ENCODE data around the gene HLA-DRB1. TPM values are rescaled to one million over a fixed set of nuclear protein-coding genes. Genes with fewer than 3 reads are reported as not detected.
"Not testable (repeated sequence)": the region's sequence is repeated elsewhere in the genome, so short reads cannot be mapped to it uniquely, and the experiment has no call there.

HLA-DRB1 gene
- total RNA-seq, 1 experiment from 2014 or later: not detected

DNA sequence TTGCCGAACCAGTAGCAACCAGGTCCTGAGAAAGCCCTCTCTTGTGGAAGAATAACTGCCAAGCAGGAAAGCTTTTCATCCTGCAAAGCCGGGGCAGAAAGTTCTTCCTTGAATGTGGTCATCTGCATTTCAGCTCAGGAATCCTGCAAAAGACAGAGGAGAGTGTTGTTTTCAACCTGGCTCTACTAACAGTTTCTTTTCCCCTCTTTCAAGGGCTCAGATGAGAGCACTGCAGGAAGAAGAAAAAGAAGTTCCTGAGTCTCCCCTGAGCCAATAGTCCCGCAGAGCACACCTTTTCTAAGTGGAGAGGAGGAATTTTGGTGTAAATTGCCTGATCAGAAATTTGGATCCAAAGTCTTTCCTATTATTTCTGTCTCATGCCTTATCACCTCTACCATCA, 10.7 kb downstream of the HLA-DRB1 start:
- Mint-ChIP-seq H3K27me3 (ENCODE audit: insufficient read depth, unreplicated experiment) (peaks cover 38% of the 10 kb centered on the region), H3K36me3 (ENCODE audit: insufficient read depth, unreplicated experiment) (no peaks in the 10 kb centered on the region), H3K4me3 (ENCODE audit: unreplicated experiment) (no peak overlapping the region), H3K27ac (ENCODE audit: low read depth, unreplicated experiment) (no peak overlapping the region), H3K4me1 (ENCODE audit: insufficient read depth, unreplicated experiment) (no peaks in the 10 kb centered on the region), H3K9me3 (ENCODE audit: unreplicated experiment) (no peaks in the 10 kb centered on the region)
- BruUV-seq (replicated peaks): no TSS peak
- intact Hi-C loops (cut with micrococcal nuclease): no loop called here
- DNase-seq (ENCODE audit: unreplicated experiment): no peak
- TF ChIP-seq, protein P1, sequence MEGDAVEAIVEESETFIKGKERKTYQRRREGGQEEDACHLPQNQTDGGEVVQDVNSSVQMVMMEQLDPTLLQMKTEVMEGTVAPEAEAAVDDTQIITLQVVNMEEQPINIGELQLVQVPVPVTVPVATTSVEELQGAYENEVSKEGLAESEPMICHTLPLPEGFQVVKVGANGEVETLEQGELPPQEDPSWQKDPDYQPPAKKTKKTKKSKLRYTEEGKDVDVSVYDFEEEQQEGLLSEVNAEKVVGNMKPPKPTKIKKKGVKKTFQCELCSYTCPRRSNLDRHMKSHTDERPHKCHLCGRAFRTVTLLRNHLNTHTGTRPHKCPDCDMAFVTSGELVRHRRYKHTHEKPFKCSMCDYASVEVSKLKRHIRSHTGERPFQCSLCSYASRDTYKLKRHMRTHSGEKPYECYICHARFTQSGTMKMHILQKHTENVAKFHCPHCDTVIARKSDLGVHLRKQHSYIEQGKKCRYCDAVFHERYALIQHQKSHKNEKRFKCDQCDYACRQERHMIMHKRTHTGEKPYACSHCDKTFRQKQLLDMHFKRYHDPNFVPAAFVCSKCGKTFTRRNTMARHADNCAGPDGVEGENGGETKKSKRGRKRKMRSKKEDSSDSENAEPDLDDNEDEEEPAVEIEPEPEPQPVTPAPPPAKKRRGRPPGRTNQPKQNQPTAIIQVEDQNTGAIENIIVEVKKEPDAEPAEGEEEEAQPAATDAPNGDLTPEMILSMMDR (IDR thresholded peaks at IDR 0.05; ENCODE audit: unreplicated experiment): no peak
- CTCF ChIA-PET: no interaction called here
- POLR2A ChIA-PET: no interaction called here

DNA sequence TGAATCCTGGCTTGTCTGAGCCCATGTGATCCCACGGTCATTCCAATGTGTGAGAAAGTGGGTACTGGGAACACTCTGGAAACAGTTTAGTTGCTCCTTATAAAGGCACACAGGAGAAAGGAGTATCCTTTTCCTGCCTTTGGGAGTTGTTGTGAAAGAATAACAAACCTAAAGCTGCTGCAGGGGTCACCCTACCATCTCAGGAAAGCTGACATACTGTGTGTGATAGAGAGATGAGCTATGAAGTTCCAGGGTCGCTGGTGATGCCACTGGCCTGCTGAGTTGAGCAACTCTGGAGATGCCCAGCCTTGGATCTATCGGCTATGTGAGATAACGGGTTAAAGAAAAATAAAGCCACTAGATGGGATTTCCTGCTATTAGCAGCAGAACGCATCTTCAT, 12.2 kb downstream of the HLA-DRB1 start:
- H3K4me1 Mint-ChIP-seq (ENCODE audit: insufficient read depth, unreplicated experiment); H3K4me3 Mint-ChIP-seq (ENCODE audit: unreplicated experiment); H3K36me3 Mint-ChIP-seq (ENCODE audit: insufficient read depth, unreplicated experiment); DNase-seq (ENCODE audit: unreplicated experiment); intact Hi-C loops (cut with micrococcal nuclease); H3K27ac Mint-ChIP-seq (ENCODE audit: low read depth, unreplicated experiment); BruUV-seq (replicated peaks); POLR2A ChIA-PET; H3K9me3 Mint-ChIP-seq (ENCODE audit: unreplicated experiment); CTCF ChIA-PET: not testable (repeated sequence)
- H3K27me3 Mint-ChIP-seq (ENCODE audit: insufficient read depth, unreplicated experiment): peaks cover 34% of the 10 kb centered on the region

DNA sequence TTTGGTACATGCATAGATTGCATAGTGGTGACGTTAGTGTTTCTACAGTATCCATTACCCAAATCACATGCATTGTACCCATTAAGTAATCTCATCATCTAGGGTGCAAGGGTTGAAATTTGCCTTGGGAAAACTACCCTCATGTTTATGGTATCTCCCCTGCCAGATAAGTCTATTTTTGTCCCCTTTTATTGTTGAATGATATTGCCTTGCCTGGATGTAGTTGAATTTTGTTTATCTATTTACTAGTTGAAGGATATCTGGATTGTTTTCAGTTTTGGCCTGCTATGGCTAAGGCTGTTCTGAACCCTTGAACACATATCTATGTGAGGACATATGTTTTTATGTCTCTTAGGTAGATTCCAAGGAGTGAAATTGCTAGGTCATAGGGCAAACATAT, 13.4 kb downstream of the HLA-DRB1 start:
- DNase-seq (ENCODE audit: unreplicated experiment): no peak
- CTCF ChIA-PET: no interaction called here
- TF ChIP-seq, protein P1 (IDR thresholded peaks at IDR 0.05; ENCODE audit: unreplicated experiment): no peak
- Mint-ChIP-seq H3K27me3 (ENCODE audit: insufficient read depth, unreplicated experiment) (peaks cover 31% of the 10 kb centered on the region), H3K9me3 (ENCODE audit: unreplicated experiment) (no peaks in the 10 kb centered on the region), H3K4me3 (ENCODE audit: unreplicated experiment) (no peak overlapping the region), H3K27ac (ENCODE audit: low read depth, unreplicated experiment) (no peak overlapping the region), H3K4me1 (ENCODE audit: insufficient read depth, unreplicated experiment) (no peaks in the 10 kb centered on the region), H3K36me3 (ENCODE audit: insufficient read depth, unreplicated experiment) (no peaks in the 10 kb centered on the region)
- intact Hi-C loops (cut with micrococcal nuclease): no loop called here
- POLR2A ChIA-PET: no interaction called here
- BruUV-seq (replicated peaks): no TSS peak

DNA sequence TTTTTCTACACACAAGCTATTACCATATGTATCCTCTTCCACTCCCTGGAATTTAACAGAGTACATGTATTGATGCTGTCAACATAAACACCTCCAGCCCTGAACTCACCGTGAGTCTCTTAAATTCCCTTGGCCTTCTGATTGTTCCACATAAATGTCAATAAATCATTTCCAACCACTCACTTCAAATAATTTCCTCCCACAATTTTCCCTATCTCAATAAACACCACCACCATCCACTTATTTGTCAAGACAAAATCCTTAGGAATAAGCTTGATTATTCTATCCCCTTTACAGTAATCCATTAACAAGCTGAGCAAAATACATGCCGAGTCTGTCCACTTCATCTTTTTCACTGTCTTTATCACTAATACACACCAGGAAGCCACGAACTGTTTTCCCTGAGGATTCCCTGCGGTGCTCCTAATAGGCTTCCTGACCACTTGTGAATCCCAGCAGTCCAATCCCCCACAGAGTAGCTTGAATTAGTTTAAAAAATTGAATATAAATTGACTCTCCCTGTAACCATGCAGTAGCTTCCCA, 19.2 kb downstream of the HLA-DRB1 start:
- POLR2A ChIA-PET: no interaction called here
- no peak overlapping the region for H3K27ac Mint-ChIP-seq (ENCODE audit: low read depth, unreplicated experiment)
- CTCF ChIA-PET: no interaction called here
- no peaks in the 10 kb centered on the region for H3K36me3 Mint-ChIP-seq (ENCODE audit: insufficient read depth, unreplicated experiment)
- no peak overlapping the region for H3K4me3 Mint-ChIP-seq (ENCODE audit: unreplicated experiment)
- BruUV-seq (replicated peaks): no TSS peak
- no peak for DNase-seq (ENCODE audit: unreplicated experiment)
- H3K4me1 Mint-ChIP-seq (ENCODE audit: insufficient read depth, unreplicated experiment): no peaks in the 10 kb centered on the region
- H3K27me3 Mint-ChIP-seq (ENCODE audit: insufficient read depth, unreplicated experiment): peaks cover 30% of the 10 kb centered on the region
- TF ChIP-seq, protein P1 (IDR thresholded peaks at IDR 0.05; ENCODE audit: unreplicated experiment): no peak
- intact Hi-C loops (cut with micrococcal nuclease): no loop called here
- H3K9me3 Mint-ChIP-seq (ENCODE audit: unreplicated experiment): no peaks in the 10 kb centered on the region

DNA sequence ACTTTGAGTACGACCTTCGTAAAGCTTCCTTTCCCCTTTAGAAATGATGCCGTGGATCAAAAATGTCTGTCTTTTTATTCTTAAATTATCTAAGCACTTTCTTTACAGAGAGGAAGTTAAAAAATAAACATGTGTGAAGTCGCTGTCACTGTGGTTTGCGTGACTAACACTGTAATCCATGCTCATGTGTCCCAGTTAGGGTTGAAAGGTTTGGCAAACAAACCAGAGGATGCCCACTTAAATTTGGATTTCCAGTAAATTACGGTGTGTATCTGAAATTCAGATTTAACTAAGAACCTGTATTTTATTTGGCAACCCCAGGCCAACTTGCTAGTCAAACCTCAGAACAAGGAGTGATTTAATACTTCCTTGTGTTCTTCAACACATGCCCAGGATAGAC, 21.1 kb downstream of the HLA-DRB1 start:
- no peak overlapping the region for H3K4me3 Mint-ChIP-seq (ENCODE audit: unreplicated experiment)
- H3K4me1 Mint-ChIP-seq (ENCODE audit: insufficient read depth, unreplicated experiment): no peaks in the 10 kb centered on the region
- H3K9me3 Mint-ChIP-seq (ENCODE audit: unreplicated experiment): no peaks in the 10 kb centered on the region
- peaks cover 19% of the 10 kb centered on the region for H3K27me3 Mint-ChIP-seq (ENCODE audit: insufficient read depth, unreplicated experiment)
- no peak for DNase-seq (ENCODE audit: unreplicated experiment)
- no TSS peak for BruUV-seq (replicated peaks)
- H3K27ac Mint-ChIP-seq (ENCODE audit: low read depth, unreplicated experiment): no peak overlapping the region
- CTCF ChIA-PET: no interaction called here
- POLR2A ChIA-PET: no interaction called here
- no peaks in the 10 kb centered on the region for H3K36me3 Mint-ChIP-seq (ENCODE audit: insufficient read depth, unreplicated experiment)
- TF ChIP-seq, protein P1 (IDR thresholded peaks at IDR 0.05; ENCODE audit: unreplicated experiment): no peak
- intact Hi-C loops (cut with micrococcal nuclease): no loop called here
